Measurements from ENCODE around the gene GPR179.

DNA sequence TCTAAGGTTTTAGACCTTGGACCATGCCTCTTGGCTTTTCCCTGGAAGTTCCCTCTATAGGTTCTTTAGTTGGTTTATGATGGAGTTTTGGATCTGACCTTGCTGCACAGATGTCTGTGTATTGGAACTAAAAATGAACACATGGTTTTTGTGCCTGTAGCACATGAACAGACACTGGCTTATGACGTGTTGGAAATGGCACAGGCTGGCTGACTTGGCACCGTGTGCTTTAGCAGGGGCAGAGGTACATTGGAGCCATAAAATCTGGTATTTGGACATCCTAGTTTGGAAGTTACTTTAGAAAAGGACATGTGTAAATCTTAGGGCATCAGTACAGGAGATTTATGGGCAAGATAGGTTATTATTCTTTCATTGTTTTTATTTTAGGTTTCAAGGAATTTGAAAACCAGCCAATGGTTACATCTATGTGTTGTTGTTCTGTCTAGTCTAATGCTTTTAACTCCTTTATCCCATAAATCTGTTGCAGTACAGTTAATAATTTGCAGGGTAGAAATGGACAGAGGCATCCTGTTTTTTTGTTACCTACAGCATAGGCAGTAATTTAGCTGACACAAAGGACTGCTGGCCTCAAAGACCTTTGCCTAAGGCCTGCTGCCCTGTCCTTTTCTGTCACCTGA, 13.8 kb upstream of the GPR179 start:
- TF ChIP-seq CTCF (IDR thresholded peaks at IDR 0.05) = no peak
- TF ChIP-seq POLR2A (IDR thresholded peaks at IDR 0.05) = no peak
- TF ChIP-seq EP300 (IDR thresholded peaks at IDR 0.05) = no peak

All from ovary (tissue), 3 donors.